ENCODE data around the gene PSME3IP1.
"Not testable (repeated sequence)": the region's sequence is repeated elsewhere in the genome, so short reads cannot be mapped to it uniquely, and the experiment has no call there.

The PSME3IP1 gene

GRCh38 chr16:57223057-57223456, 37.2 kb upstream of the PSME3IP1 start:
- Histone ChIP-seq H3K4me3 (ENCODE audit: low read depth, low read length) (no peak overlapping the region), H3K9ac (ENCODE audit: low read depth, low read length) (no peak overlapping the region), H3K27ac (ENCODE audit: low read depth, low read length) (no peak overlapping the region), H3K27me3 (ENCODE audit: control insufficient read depth, insufficient read depth, low read length) (no peaks in the 10 kb centered on the region), H3K36me3 (ENCODE audit: control insufficient read depth, insufficient read depth, low read length) (peaks cover 84% of the 10 kb centered on the region), H3K9me3 (ENCODE audit: control insufficient read depth, insufficient read depth, low read length) (no peaks in the 10 kb centered on the region), H3K4me1 (ENCODE audit: control insufficient read depth, insufficient read depth, low read length) (no peaks in the 10 kb centered on the region)

GRCh38 chr16:57216968-57217367, 31.1 kb upstream of the PSME3IP1 start:
- Histone ChIP-seq H3K4me3 (ENCODE audit: low read depth, low read length) (no peak overlapping the region), H3K36me3 (ENCODE audit: control insufficient read depth, insufficient read depth, low read length) (peaks cover 82% of the 10 kb centered on the region), H3K27ac (ENCODE audit: low read depth, low read length) (no peak overlapping the region), H3K9ac (ENCODE audit: low read depth, low read length) (no peak overlapping the region), H3K4me1 (ENCODE audit: control insufficient read depth, insufficient read depth, low read length) (no peaks in the 10 kb centered on the region), H3K27me3 (ENCODE audit: control insufficient read depth, insufficient read depth, low read length) (no peaks in the 10 kb centered on the region), H3K9me3 (ENCODE audit: control insufficient read depth, insufficient read depth, low read length) (no peaks in the 10 kb centered on the region)

DNA sequence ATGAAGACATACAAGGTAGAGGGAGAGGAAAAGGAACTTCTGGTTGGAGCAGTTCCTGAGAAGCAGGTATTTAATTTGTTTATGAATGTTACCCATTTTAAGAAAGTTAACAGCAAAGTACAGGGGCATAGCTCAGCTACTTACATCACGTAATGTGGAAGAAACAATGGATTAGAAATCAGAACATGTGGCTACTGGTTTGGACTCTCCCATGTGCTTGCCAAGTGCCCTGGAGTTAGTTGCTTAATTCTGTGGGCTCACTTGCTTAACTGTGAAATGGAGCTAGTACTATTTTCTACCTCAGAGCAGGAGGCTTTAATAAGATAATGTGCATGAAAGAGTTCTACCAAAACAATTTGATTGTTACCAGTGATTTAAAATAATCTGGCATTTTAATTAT, 27.6 kb upstream of the PSME3IP1 start:
- Histone ChIP-seq H3K36me3 (ENCODE audit: control insufficient read depth, insufficient read depth, low read length) (peaks cover 74% of the 10 kb centered on the region), H3K27me3 (ENCODE audit: control insufficient read depth, insufficient read depth, low read length) (no peaks in the 10 kb centered on the region), H3K9me3 (ENCODE audit: control insufficient read depth, insufficient read depth, low read length) (no peaks in the 10 kb centered on the region), H3K9ac (ENCODE audit: low read depth, low read length) (no peak overlapping the region), H3K27ac (ENCODE audit: low read depth, low read length) (no peak overlapping the region), H3K4me1 (ENCODE audit: control insufficient read depth, insufficient read depth, low read length) (no peaks in the 10 kb centered on the region), H3K4me3 (ENCODE audit: low read depth, low read length) (no peak overlapping the region)

DNA sequence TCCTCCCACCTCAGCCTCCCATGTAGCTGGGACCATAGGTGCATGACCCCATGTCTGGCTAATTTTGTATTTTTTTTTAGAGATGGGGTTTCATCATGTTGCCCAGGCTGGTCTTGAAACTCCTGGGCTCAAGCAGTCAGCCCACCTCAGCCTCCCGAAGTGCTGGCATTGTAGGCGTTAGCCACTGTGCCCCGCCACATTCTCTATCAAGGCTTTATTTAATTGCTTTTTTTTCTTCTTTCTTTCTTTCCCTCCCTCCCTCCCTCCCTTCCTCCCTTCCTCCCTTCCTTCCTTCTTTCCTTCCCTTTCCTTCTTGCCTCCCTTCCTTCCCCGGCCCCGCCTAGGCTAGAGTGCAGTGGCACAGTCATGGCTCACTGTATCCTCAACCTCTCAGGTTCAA, 23.9 kb upstream of the PSME3IP1 start:
- peaks cover 80% of the 10 kb centered on the region for H3K36me3 ChIP-seq (ENCODE audit: control insufficient read depth, insufficient read depth, low read length)
- no peak overlapping the region for H3K27ac ChIP-seq (ENCODE audit: low read depth, low read length)
- H3K27me3 ChIP-seq (ENCODE audit: control insufficient read depth, insufficient read depth, low read length) = no peaks in the 10 kb centered on the region
- H3K4me3 ChIP-seq (ENCODE audit: low read depth, low read length) = no peak overlapping the region
- no peak overlapping the region for H3K9ac ChIP-seq (ENCODE audit: low read depth, low read length)
- no peaks in the 10 kb centered on the region for H3K4me1 ChIP-seq (ENCODE audit: control insufficient read depth, insufficient read depth, low read length)
- no peaks in the 10 kb centered on the region for H3K9me3 ChIP-seq (ENCODE audit: control insufficient read depth, insufficient read depth, low read length)

DNA sequence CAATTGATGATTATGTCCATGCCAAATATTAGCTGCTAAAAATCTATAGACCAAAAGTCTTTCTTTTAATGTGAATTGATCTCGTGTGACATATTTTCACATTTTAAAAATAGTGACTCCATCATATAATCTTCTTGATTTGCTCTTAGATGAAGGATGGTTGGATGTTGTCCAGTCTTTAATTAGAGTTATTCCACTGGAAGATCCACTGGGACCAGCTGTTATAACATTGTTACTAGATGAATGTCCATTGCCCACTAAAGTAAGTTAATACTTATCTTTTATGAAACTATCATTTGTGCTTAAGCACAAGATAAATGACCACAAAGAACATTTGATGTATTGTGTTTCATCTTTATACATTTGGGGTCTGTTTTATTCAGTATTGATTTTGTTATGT, 23.1 kb upstream of the PSME3IP1 start:
- peaks cover 78% of the 10 kb centered on the region for H3K36me3 ChIP-seq (ENCODE audit: control insufficient read depth, insufficient read depth, low read length)
- no peaks in the 10 kb centered on the region for H3K4me1 ChIP-seq (ENCODE audit: control insufficient read depth, insufficient read depth, low read length)
- H3K27me3 ChIP-seq (ENCODE audit: control insufficient read depth, insufficient read depth, low read length) = no peaks in the 10 kb centered on the region

GRCh38 chr16:57204675-57205074, 18.8 kb upstream of the PSME3IP1 start:
- Histone ChIP-seq H3K9me3 (ENCODE audit: control insufficient read depth, insufficient read depth, low read length) (no peaks in the 10 kb centered on the region), H3K9ac (ENCODE audit: low read depth, low read length) (no peak overlapping the region), H3K27me3 (ENCODE audit: control insufficient read depth, insufficient read depth, low read length) (no peaks in the 10 kb centered on the region), H3K36me3 (ENCODE audit: control insufficient read depth, insufficient read depth, low read length) (peaks cover 50% of the 10 kb centered on the region), H3K27ac (ENCODE audit: low read depth, low read length) (no peak overlapping the region), H3K4me1 (ENCODE audit: control insufficient read depth, insufficient read depth, low read length) (no peaks in the 10 kb centered on the region), H3K4me3 (ENCODE audit: low read depth, low read length) (no peak overlapping the region)

More for the DNA sequence above, 23.1 kb upstream of the PSME3IP1 start:
- Histone ChIP-seq H3K27ac (ENCODE audit: low read depth, low read length) (no peak overlapping the region), H3K9me3 (ENCODE audit: control insufficient read depth, insufficient read depth, low read length) (no peaks in the 10 kb centered on the region), H3K9ac (ENCODE audit: low read depth, low read length) (no peak overlapping the region), H3K4me3 (ENCODE audit: low read depth, low read length) (no peak overlapping the region)

GRCh38 chr16:57203451-57203850, 17.6 kb upstream of the PSME3IP1 start:
- no peak overlapping the region for H3K27ac ChIP-seq (ENCODE audit: low read depth, low read length)
- H3K9ac ChIP-seq (ENCODE audit: low read depth, low read length) = no peak overlapping the region
- no peaks in the 10 kb centered on the region for H3K27me3 ChIP-seq (ENCODE audit: control insufficient read depth, insufficient read depth, low read length)
- H3K36me3 ChIP-seq (ENCODE audit: control insufficient read depth, insufficient read depth, low read length) = peaks cover 40% of the 10 kb centered on the region
- H3K9me3 ChIP-seq (ENCODE audit: control insufficient read depth, insufficient read depth, low read length) = no peaks in the 10 kb centered on the region; the same call in 1 of the 2 replicates
- H3K4me3 ChIP-seq (ENCODE audit: low read depth, low read length) = no peak overlapping the region
- H3K4me1 ChIP-seq (ENCODE audit: control insufficient read depth, insufficient read depth, low read length) = no peaks in the 10 kb centered on the region

DNA sequence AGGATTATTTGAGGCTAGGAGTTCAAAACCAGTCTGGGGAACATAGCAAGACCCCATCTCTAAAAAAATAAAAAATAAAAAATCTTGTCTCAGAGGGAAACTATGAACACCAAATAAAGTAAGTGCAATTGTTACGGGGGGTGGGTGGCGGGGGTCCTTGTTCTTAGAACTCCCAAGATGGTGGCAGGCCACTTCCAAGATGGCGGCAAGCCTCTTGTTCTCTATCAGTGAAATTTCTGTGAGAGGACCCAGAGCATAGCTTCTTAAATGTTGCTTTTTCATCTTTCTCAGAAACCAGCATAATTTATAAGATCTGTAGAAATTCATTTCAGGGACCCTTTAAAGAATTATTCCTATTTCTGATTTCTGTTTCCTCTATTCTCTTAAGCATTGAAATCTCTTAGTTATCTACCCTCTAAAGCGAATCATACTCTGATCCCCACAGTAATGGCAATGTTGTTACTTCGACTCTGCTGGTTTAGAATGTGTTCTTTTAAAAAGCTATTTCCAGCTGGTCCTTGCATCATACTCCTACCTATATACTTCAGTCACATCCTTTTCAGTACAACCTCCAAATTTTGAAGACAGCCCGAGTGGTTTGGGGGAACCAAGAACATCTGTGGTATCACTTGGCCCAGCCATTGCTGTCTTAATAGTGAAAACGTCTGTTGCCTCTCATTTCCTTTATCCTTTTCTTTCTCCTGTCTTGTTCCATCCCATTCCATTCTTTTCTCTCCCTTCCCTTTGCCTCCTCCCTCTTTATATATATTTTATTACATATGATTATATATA, 16.5 kb upstream of the PSME3IP1 start:
- Histone ChIP-seq H3K4me1 (ENCODE audit: control insufficient read depth, insufficient read depth, low read length) (no peaks in the 10 kb centered on the region), H3K4me3 (ENCODE audit: low read depth, low read length) (no peak overlapping the region)

DNA sequence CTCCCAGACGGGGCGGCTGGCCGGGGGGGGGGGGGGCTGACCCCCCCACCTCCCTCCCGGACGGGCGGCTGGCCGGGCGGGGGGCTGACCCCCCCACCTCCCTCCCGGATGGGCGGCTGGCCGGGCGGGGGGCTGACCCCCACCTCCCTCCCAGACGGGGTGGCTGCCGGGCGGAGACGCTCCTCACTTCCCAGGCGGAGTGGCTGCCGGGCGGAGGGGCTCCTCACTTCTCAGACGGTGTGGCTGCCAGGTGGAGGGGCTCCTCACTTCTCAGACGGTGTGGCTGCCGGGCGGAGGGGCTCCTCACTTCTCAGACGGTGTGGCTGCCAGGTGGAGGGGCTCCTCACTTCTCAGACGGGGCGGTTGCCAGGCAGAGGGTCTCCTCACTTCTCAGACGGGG, 15.1 kb upstream of the PSME3IP1 start:
- not testable (repeated sequence) for H3K27me3 ChIP-seq (ENCODE audit: control insufficient read depth, insufficient read depth, low read length); H3K9me3 ChIP-seq (ENCODE audit: control insufficient read depth, insufficient read depth, low read length); H3K4me3 ChIP-seq (ENCODE audit: low read depth, low read length); H3K27ac ChIP-seq (ENCODE audit: low read depth, low read length); H3K9ac ChIP-seq (ENCODE audit: low read depth, low read length); H3K4me1 ChIP-seq (ENCODE audit: control insufficient read depth, insufficient read depth, low read length)
- peaks cover 16% of the 10 kb centered on the region for H3K36me3 ChIP-seq (ENCODE audit: control insufficient read depth, insufficient read depth, low read length)

More for the DNA sequence above, 16.5 kb upstream of the PSME3IP1 start:
- H3K27ac ChIP-seq (ENCODE audit: low read depth, low read length) = no peak overlapping the region
- H3K27me3 ChIP-seq (ENCODE audit: control insufficient read depth, insufficient read depth, low read length) = no peaks in the 10 kb centered on the region
- H3K9me3 ChIP-seq (ENCODE audit: control insufficient read depth, insufficient read depth, low read length) = no peaks in the 10 kb centered on the region; the same call in 1 of the 2 replicates
- H3K9ac ChIP-seq (ENCODE audit: low read depth, low read length) = no peak overlapping the region
- peaks cover 30% of the 10 kb centered on the region for H3K36me3 ChIP-seq (ENCODE audit: control insufficient read depth, insufficient read depth, low read length)

GRCh38 chr16:57200321-57200720, 14.5 kb upstream of the PSME3IP1 start:
- peaks cover 10% of the 10 kb centered on the region for H3K36me3 ChIP-seq (ENCODE audit: control insufficient read depth, insufficient read depth, low read length)
- not testable (repeated sequence) for H3K9me3 ChIP-seq (ENCODE audit: control insufficient read depth, insufficient read depth, low read length); H3K9ac ChIP-seq (ENCODE audit: low read depth, low read length); H3K4me1 ChIP-seq (ENCODE audit: control insufficient read depth, insufficient read depth, low read length); H3K4me3 ChIP-seq (ENCODE audit: low read depth, low read length); H3K27me3 ChIP-seq (ENCODE audit: control insufficient read depth, insufficient read depth, low read length); H3K27ac ChIP-seq (ENCODE audit: low read depth, low read length)

GRCh38 chr16:57196753-57197152, 10.9 kb upstream of the PSME3IP1 start:
- H3K4me3 ChIP-seq (ENCODE audit: low read depth, low read length) = no peak overlapping the region
- H3K27ac ChIP-seq (ENCODE audit: low read depth, low read length) = no peak overlapping the region

More at GRCh38 chr16:57196753-57197152, 10.9 kb upstream of the PSME3IP1 start:
- no peaks in the 10 kb centered on the region; the same call in 1 of the 2 replicates for H3K9me3 ChIP-seq (ENCODE audit: control insufficient read depth, insufficient read depth, low read length)
- no peak overlapping the region for H3K9ac ChIP-seq (ENCODE audit: low read depth, low read length)
- no peaks in the 10 kb centered on the region for H3K36me3 ChIP-seq (ENCODE audit: control insufficient read depth, insufficient read depth, low read length)
- no peaks in the 10 kb centered on the region for H3K27me3 ChIP-seq (ENCODE audit: control insufficient read depth, insufficient read depth, low read length)
- H3K4me1 ChIP-seq (ENCODE audit: control insufficient read depth, insufficient read depth, low read length) = peaks cover 5% of the 10 kb centered on the region; the same call in 1 of the 2 replicates

Measured in HUES48 (cell line).